Stimulated activated CD8-positive, alpha-beta memory T cell treated with anti-CD3 and anti-CD28 coated beads, Interleukin-15, amount 100 ng/mL, for 4 hours (primary cell): Measurements from ENCODE around the gene CCDC102B.
"Not testable (repeated sequence)": the region's sequence is repeated elsewhere in the genome, so short reads cannot be mapped to it uniquely, and the experiment has no call there.

Experiments used
- DNase-seq, 2 donors: peaks; one replicate each; pipeline ENCODE4 v3.0.0-alpha.2; 2020; ENCODE audit warnings: low read depth in 2 of 2

Gene CCDC102B

DNA sequence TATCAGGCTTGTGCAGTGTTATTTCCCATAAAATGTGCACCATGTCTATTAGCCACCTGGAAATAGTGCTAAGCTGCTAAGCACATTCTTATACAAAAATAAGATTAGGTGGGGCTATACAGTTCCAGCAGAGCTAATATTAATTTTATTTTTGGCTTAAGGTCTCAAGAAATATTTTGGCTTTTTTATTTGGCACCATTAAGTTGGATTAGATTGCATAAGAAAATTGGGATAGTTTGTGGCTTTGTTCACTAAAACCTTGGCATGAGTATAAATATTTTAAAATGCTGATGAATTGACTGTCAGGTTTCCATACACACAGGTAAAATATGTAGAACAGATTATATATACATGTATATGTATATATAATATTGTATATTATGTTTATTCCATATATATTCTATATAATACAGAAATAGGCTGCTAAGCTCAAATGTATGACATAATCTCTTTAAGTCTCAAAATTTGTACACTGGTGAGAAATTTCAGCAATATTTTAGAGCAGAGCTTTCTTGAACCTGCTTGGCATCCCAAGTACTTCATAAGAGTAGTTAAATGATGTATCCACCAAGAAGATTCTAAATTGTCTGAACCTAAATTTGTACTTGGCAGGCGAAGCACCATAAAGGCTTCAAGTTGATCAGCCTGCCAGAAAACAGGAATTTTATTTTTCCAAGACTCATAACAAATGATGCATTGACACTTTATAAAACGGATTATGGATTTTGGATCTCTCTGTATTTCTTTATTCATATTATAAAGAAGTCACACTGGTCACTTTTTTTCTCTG, 32.6 kb downstream of the CCDC102B start:
- DNase-seq: no peak

DNA sequence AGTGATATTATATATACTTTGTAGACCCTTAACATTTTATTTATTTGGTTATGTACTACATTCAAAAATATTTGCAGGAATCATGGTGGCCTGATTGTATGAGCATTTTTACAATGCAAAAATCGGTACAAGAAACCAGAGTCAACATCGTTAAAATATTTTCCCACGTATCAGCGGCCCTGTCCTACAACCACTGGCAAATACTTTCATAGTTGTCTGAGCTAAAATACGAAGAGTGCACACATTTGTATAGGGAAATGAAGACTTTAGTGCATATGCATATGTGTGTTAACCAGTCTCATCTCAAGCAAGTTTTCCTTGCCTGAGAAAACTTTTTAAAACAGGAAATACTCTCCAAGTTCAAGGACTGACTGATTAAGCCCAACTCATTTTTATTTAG, 35.9 kb downstream of the CCDC102B start:
- DNase-seq: no peak

DNA sequence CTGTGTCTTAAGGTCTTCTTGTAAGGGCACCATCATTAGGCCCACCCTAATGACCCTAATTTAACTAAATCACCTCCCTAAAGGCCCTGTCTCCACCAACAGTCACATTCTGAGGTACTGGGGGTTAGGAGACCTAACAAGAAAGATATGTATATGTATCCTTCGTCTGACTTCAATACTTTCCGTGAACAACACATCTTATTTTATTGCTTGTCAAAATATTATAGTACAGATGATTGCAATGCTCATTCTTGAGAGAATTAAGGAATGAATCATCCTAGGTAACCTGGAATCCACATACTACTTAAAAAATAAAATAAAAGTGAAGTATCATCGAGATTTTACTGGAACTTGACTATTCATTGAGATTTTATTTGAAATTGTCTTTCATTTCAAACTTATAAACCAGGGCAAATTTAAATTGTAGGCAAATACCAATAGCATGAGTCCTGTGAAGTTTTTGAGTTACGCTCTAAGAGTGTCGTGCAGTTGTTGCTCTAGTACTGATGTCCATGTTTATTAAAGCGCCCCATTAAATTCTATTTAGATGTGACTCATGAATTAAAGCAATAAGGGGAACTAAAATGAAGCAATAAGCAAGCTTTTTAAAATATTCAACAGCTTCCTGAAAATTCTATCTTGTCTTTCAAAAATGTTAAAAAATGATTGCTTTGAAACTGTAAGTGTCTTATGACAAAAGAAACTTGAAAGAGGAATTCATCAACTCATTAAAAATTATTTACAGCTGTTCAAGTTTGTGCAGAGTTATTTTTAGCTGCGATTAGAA, 40.0 kb downstream of the CCDC102B start:
- DNase-seq: no peak

DNA sequence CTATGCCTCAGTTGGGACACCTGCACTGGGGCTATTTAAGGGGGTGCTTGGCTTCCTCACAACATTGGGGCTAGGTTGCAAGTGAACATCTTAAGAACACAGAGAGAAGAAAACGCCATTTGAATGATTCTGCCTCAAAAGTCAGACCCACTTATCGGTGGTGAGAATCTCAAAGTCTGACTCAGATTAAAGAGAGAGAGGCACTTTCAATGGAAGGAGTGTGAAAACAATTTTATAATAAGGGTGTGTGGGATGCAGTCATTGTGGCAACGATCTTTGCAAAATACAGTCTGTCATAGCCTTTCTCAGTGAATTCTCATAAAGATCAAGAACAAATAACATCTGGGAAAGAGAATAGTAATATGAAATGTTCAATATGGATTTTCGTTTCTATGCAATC, 41.8 kb downstream of the CCDC102B start:
- DNase-seq: no peak

DNA sequence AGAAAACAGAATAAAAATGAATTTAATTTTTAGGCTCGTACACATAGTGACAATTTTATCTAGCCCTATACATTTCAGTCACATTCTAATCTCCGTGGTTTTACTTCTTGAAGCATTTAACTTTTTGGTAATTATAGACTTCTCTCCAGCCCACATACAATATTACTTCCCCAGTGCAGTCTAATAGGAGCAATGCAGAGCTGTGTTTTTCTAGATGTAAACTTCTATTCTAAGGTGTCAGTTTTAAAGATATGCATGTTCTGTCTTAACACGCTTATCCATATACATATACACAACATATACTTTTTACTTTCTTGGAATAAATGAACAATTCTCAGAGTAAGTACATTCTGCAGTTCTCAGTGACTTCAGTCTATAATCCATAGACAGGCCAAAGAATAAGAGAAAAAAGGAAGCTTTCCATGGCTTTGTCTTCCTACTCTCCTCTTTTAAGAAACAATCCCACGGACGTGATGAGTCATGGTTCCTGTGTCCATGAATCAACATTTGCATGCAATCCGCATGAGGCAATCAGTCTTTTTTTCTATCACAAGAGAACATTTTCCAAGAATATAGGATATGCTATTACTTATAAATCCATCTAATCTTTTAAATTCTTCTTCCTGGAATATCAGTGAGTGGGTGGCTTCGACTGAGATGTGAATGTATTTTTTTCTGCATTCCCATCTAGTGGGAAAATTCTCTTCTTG, 42.8 kb downstream of the CCDC102B start:
- no peak for DNase-seq

DNA sequence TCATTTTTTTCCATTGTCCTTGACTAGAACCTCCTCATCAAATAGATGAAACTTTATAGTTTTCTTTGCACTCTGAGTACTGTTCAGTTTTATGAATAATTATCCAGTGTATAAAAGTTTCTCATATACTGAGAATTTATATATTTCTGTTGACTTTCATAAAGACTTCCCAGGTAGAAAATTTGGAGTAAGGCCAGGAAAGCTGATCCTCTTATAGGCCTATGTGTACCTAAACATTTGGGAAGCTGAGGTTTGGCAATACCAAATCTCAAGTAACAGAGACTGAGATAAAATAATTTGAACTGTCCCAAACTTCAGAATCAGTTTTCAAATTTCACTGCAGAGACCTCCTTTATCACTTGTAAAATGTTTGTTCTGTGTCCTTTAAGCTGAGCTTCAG, 43.4 kb downstream of the CCDC102B start:
- DNase-seq: no peak

DNA sequence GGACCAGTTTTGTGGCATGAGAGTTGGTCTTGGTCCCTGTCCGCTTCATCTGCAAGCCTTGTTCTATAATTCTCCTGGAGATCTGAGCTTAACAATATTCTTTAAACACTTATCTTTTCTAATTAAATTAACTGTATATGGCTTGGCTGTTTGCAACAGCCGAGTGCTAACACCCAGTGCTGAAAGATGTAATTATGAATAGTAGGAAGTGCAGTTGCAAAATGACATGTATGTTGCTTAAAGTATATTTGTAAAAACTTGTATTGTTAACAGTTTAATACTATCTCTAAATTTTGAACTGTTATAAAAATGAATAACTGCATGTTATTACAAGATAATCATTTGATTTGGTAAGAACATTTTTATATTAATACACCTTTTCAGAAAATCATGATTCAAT, 45.1 kb downstream of the CCDC102B start:
- DNase-seq: no peak

DNA sequence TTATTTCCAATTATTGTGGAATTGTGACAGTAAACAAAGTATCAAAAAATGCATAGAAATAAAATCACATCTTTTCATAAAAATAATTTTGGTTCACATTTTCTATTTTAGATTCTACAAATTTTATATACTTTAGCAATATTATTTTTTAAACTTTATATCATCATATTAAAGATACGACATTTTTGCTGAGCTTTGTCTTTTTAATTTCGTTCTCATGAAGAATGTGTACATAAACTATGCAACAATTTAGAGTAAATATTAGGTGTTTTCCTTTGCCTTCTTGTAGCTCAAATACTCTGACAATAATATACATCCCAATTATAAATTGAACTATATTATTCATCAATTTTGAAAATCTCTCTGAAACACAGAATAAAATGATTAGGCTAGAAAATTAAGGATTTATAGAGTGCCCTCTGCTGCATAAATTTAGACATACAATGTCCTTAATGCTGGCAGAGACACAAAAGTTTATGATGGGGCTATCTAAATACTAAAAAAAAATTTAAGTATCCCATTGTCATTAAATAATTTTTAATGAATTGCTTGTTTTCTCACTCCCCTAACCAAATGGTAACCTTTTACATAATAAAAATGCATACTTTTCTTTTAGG, 45.7 kb downstream of the CCDC102B start:
- no peak for DNase-seq

DNA sequence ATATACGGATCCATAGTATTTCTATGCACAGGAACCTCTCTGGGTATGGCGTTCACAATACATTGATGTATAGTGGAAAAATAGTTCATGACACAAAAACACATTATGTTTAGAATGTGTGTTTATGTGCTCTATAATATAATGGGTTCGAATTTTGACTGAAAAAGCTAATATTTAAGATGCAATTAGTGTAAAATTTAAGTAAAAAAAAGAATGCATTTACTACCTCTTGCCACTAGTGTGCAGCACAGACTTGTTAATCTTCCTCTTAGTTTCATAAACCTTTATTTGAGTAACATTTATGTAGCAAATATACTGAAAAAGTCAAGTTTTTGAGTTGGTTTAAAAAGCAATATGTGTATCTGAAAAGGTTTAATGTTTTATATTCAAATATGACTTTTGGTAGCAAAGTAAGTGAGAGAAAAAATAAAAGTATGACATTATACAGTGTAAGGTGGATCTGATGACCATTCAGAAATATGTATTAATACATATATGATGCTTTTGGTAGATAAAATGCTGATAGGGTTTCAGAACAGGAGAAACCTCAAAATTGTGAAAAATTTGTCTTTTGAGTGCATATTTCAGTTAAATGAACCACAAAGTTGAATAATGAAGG, 49.4 kb downstream of the CCDC102B start:
- no peak for DNase-seq

DNA sequence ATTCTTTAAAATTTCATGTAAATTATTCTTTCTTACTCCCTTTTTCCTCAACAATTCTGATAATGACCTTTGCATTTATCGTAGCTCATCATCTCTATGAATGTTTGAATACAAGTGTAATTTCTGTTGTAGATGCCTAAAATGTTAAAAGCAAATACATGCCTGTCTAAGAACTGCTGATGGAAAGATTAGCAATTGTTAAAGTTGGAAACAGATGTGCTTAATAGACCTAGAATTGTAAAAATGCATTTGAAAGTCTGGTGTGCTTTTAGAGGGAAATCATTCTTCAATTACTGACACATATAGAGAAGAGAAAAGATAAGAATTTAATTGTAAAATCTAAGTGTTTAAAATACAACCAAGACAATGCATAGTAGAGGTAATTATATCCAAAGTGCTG, 50.4 kb downstream of the CCDC102B start:
- DNase-seq: no peak

DNA sequence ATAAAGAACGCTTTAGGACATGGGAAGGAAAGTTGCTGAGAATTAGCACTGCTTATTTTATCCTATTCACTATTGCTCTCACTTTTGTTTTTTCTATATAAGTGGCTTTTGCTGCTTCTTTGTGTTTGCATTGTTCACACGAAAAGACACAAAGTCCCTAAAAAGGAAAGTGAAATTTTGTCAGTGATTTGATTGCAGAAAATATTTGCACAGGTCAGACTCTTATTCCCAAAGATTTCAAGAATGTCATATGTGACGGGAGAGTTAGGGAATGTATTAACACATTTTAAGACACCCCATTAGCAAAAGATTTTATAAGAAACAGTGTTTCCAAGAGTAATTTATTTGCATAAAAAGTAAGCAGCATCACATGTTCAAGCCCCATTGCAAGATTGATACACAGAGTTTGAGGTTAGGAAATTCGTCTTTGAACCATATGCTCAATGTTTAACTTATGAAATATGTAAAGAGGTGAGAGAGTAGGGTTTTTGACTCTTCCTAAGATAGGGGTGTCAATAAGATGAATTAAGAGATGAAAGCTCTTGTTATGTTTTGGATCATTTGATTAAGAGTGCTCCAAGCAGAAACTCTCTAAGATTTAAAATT, 57.0 kb downstream of the CCDC102B start:
- DNase-seq: no peak

DNA sequence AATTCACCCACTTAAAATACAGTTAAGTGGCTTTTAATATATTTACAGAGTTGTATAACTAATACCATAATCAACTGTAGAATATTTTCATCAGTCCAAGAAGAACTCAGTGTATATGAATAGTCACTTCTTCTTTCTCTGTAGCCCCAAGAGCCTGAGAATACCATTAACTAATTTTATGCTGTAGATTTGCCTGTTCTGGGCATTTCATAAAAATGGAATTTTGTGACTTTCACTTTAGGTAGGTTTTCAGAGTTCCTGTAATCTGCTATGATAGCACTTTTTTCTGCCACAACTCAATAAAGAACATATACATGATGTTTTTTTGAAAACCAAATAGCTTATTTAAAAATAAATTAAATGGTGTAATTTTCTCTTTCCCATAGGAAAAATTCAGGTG, 57.6 kb downstream of the CCDC102B start:
- DNase-seq: no peak

DNA sequence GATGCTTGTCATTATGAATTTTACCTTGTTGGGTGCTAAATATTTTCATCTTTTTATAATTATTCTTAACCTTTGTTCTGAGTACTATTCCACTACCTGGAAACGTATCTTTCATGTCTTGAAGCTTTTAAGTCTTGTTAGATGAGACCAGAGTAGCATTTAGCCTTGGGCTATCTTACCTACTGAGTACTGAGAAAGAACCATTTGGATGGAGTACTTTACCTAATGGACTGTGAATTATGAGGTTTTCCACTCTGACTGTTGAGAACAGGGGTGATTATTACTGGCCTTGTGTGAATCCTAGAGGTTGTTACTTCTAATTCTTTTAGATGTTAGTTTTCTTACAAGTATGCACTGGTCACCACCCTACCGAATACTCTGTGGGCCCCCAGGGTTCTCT, 63.5 kb downstream of the CCDC102B start:
- no peak for DNase-seq

DNA sequence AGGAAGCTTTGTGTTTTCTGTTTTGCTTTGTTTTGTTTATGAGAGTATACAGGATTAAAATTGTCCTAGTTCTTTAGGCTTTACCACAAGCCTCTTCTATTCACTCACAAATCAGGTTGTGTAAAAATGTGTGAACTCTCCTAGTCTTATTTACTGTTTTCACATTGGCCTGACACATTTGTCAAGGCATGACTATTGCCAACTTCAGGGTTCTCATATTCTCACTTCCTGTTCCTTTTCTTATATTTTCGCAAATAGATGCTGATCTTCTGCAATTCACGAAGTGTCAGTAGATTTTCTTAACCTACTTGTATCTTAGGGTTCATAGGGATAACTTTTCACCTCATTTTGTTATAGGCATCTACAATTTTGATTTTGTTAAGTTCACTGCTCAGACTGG, 67.1 kb downstream of the CCDC102B start:
- DNase-seq: no peak

DNA sequence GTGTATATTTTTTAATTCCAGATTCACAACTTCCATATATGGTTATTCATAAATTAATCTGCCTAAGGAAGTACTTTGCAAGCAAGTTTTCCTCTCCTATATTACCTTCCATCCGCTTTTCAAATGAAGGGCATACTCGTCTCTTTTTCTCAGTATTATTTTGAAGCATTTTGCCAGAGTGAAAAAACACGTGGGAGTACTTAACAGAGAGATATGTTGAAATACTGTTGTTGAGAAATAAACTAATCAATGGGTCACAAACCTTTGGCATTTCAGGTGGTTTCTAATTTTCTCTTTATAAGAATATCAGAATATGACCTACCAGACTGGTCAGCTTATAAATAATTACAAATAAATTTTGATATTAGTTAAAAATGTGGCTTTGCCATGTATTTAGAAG, 67.6 kb downstream of the CCDC102B start:
- DNase-seq: no peak

DNA sequence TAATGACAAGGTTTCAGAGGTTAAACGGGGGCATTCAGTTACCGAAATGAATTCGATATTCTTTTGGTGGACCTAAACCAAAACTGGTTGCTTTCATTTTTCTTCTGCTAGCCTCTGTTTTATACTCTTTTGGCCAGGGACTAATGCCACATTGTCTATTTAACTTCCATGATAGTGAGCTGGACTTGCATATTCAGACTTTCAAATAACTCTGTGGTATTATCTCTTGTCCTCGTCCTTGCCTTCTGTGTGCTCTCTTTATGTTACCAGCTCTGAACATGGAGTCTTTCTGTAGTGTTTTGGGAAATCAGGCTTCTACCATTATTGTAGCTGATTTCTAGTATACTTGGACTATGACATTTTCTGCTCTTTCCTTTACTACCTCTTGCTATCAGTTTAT, 75.1 kb downstream of the CCDC102B start:
- DNase-seq: no peak

DNA sequence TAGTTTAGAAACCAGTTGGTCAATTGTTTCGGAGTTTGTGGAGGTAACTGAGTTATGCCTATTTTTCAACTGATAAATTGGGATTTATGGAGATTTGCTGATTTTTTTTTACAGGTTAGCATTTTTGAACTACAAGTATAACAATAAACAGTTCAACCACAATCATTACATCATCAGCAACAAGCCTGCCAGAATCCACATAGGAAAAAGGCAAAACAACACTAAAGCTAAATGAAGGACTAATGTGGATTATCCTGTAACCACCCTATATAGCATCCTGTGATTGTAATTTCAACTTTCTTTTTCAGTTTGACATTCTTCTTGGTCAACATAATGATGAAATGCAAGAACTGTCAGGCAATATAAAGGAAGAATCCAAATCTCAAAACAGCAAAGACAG, 76.5 kb downstream of the CCDC102B start:
- DNase-seq: no peak

DNA sequence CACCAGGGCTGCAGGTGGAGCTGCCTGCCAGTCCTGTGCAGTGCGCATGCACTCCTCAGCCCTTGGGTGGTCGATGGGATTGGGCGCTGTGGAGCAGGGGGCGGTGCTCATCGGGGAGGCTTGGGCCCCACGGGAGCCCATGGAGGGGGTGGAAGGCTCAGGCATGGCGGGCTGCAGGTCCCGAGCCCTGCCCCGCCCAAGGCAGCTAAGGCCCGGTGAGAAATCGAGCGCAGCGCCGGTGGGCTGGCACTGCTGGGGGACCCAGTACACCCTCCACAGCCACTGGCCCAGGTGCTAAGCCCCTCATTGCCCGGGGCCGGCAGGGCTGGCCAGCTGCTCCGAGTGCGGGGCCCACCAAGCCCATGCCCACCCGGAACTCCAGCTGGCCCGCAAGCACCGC, 82.1 kb downstream of the CCDC102B start:
- DNase-seq: not testable (repeated sequence)

DNA sequence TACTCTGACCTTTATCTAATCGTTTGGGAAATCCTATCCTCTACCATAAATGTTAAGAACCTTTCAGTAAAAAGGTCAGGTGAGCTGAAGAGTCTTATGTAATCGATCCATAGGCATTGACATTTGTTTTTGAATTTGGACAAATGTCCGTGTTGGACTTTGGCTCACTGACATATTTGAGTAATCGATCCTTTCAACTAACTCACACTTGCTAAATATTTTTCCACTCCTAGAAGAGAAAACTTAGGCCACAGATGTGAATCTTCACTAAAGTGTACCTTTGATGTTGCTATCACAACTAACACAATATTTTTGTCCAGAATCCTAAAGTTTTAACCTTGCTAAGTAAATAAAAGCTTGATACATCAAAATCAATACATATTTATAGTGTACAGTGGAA, 89.5 kb downstream of the CCDC102B start:
- DNase-seq: no peak

DNA sequence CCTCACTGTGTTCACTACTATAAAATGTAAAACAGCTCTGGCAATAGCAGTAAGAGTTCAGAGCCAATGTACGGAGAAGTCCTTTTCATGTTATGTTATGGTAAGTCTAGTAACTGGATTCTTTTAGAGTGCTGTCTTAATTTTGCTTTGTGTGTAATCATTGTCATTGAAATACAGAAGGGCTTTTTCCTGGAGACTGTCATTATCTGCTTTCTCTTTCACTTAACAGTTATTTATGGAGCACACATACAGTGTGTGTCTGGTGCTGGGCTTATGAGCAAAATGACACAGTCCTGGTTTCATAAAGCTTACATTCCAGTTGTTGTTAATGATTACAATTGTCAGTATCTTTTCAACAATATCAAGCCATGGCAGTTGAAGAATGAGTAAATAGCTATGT, 95.5 kb downstream of the CCDC102B start:
- DNase-seq: no peak

DNA sequence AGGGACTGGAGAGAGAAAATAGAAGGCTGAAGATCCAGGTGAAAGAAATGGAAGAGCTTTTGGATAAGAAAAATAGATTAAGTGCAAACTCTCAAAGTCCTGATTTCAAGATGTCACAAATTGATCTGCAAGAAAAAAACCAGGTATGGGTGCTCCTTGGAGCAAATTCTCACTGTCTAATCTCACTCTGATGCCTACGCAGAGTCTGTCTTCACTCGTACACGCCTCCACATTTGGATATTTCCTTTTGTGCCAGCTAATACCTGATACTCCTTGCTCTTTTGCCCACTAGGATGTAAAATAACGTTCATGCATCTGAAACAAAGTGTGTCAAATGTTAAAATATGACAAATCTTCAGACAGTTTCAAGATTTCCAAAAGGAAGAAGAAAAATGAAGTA, 99.4 kb downstream of the CCDC102B start:
- DNase-seq: no peak
